Chondrocyte (in vitro differentiated cells): ENCODE results near the gene SH3BP2. TPM values are rescaled to one million over a fixed set of nuclear protein-coding genes. Genes with fewer than 3 reads are reported as not detected.

Source experiments
- DNase-seq: peaks from one replicate; pipeline ENCODE4 v3.0.0; 2021; ENCODE audit warnings: mixed read lengths, low spot score
- H3K27ac Mint-ChIP-seq: one replicate; pipeline ENCODE4 v1.8.0; 2021; ENCODE audit warnings: mild to moderate bottlenecking, moderate library complexity, mixed read lengths; ENCODE audit not compliant: unreplicated experiment
- H3K27me3 Mint-ChIP-seq: 2 replicates; pipeline ENCODE4 v1.8.0; 2021; ENCODE audit warnings: low read depth, mixed read lengths
- H3K36me3 Mint-ChIP-seq: 2 replicates; pipeline ENCODE4 v1.8.0; 2021; ENCODE audit warnings: low read depth, mixed read lengths
- H3K4me1 Mint-ChIP-seq: 2 replicates; pipeline ENCODE4 v1.8.0; 2021; ENCODE audit warnings: low read depth, mild to moderate bottlenecking, mixed read lengths
- H3K4me3 Mint-ChIP-seq: one replicate; pipeline ENCODE4 v1.8.0; 2021; ENCODE audit warnings: mild to moderate bottlenecking, moderate library complexity, mixed read lengths; ENCODE audit not compliant: unreplicated experiment
- H3K9me3 Mint-ChIP-seq: 2 replicates; pipeline ENCODE4 v1.8.0; 2021; ENCODE audit warnings: low read depth, mixed read lengths
- CTCF ChIP-seq: fragments of 200-600 bp; sonication (generic); IDR thresholded peaks from 2 replicates; pipeline ENCODE4 v1.5.0; 2021; ENCODE audit warnings: antibody characterized with exemption, mild to moderate bottlenecking, moderate library complexity
- total RNA-seq: library from RNA; stranded (reverse); gene quantifications from 3 replicates; pipeline ENCODE4 v1.2.1, GENCODE V29; 2021

The SH3BP2 gene
- total RNA-seq, 1 donor from 2014 or later: 59.8 TPM

GRCh38 chr4:2846172-2846571 is 53.3 kb downstream of the SH3BP2 start:
- Mint-ChIP-seq H3K9me3 (no peaks in the 10 kb centered on the region), H3K36me3 (no peaks in the 10 kb centered on the region), H3K4me3 (no peak overlapping the region), H3K27ac (peak overlapping the region; percentile 86), H3K4me1 (peaks cover 56% of the 10 kb centered on the region), H3K27me3 (no peaks in the 10 kb centered on the region)
- TF ChIP-seq CTCF: no peak
- no peak for DNase-seq

- Mint-ChIP-seq H3K36me3 (no peaks in the 10 kb centered on the region), H3K4me3 (no peak overlapping the region), H3K4me1 (peaks cover 68% of the 10 kb centered on the region)
Measured at GRCh38 chr4:2847302-2847871, 54.5 kb downstream of the SH3BP2 start.

GRCh38 chr4:2848449-2848848 is 55.6 kb downstream of the SH3BP2 start:
- Mint-ChIP-seq H3K27ac (peak overlapping the region; percentile 76), H3K4me1 (peaks cover 68% of the 10 kb centered on the region), H3K4me3 (no peak overlapping the region), H3K9me3 (no peaks in the 10 kb centered on the region), H3K36me3 (no peaks in the 10 kb centered on the region), H3K27me3 (no peaks in the 10 kb centered on the region)
- no peak for TF ChIP-seq CTCF
- DNase-seq: no peak

More at GRCh38 chr4:2847302-2847871, 54.5 kb downstream of the SH3BP2 start:
- no peak for TF ChIP-seq CTCF
- no peak for DNase-seq
- Mint-ChIP-seq H3K9me3 (no peaks in the 10 kb centered on the region), H3K27ac (peak overlapping the region; percentile 17), H3K27me3 (no peaks in the 10 kb centered on the region)

GRCh38 chr4:2849267-2850152 is 56.6 kb downstream of the SH3BP2 start:
- Mint-ChIP-seq H3K27ac (peak overlapping the region; percentile 23), H3K4me3 (no peak overlapping the region), H3K27me3 (no peaks in the 10 kb centered on the region), H3K4me1 (peaks cover 75% of the 10 kb centered on the region), H3K36me3 (no peaks in the 10 kb centered on the region), H3K9me3 (no peaks in the 10 kb centered on the region)
- no peak for DNase-seq
- peak; percentile 44 for TF ChIP-seq CTCF

GRCh38 chr4:2850966-2851798 is 58.3 kb downstream of the SH3BP2 start:
- Mint-ChIP-seq H3K9me3 (no peaks in the 10 kb centered on the region), H3K27ac (peak overlapping the region; percentile 22), H3K36me3 (peaks cover 2% of the 10 kb centered on the region), H3K4me3 (no peak overlapping the region), H3K4me1 (peaks cover 71% of the 10 kb centered on the region), H3K27me3 (no peaks in the 10 kb centered on the region)
- TF ChIP-seq CTCF: no peak
- no peak for DNase-seq
